Kidney (tissue), 14 donors: ENCODE results near the gene ZNF419. TPM values are rescaled to one million over a fixed set of nuclear protein-coding genes. Genes with fewer than 3 reads are reported as not detected.
A peak's percentile ranks its signal among the peaks of the same experiment; 100 is the strongest.

Experiments used
- DNase-seq, 5 donors: peaks; one replicate each; pipeline ENCODE4 v3.0.0-alpha.2; 2013 to 2020
- FAIRE-seq: peaks from 2 replicates; lab custom pipeline; 2012; peaks lifted over from hg19 to GRCh38; lab: Jason Lieb, UNC
- H3K27ac ChIP-seq, 2 donors: one replicate each; pipeline ENCODE4 v1.7.0; 2013; ENCODE audit warnings: low read depth in 2 of 2, low read length in 2 of 2, inconsistent platforms in 1 of 2
- H3K27me3 ChIP-seq: one replicate; pipeline ENCODE4 v1.7.1; 2013; ENCODE audit warnings: low read length, inconsistent platforms; ENCODE audit not compliant: control insufficient read depth, insufficient read depth
- H3K36me3 ChIP-seq, 3 donors: one replicate each; pipeline versions ENCODE4 v1.7.0 to v1.7.1; 2013; ENCODE audit warnings: low read length in 3 of 3, control low read depth in 1 of 3, inconsistent platforms in 1 of 3; ENCODE audit not compliant: insufficient read depth in 3 of 3, control insufficient read depth in 2 of 3
- H3K4me1 ChIP-seq, 3 donors: one replicate each; pipeline versions ENCODE4 v1.7.0 to v1.7.1; 2013; ENCODE audit warnings: low read length in 3 of 3, inconsistent platforms in 1 of 3, low read depth in 1 of 3; ENCODE audit not compliant: control insufficient read depth in 2 of 3, insufficient read depth in 2 of 3
- H3K4me3 ChIP-seq, 3 donors: one replicate each; pipeline versions ENCODE4 v1.7.0 to v1.8.1; 2013; ENCODE audit warnings: low read length in 3 of 3, control low read depth in 1 of 3, inconsistent platforms in 1 of 3
- H3K9ac ChIP-seq, 3 donors: one replicate each; pipeline versions ENCODE4 v1.7.0 to v1.7.1; 2013; ENCODE audit warnings: low read length in 3 of 3, control low read depth in 1 of 3, inconsistent platforms in 1 of 3
- H3K9me3 ChIP-seq, 3 donors: one replicate each; pipeline versions ENCODE4 v1.7.0 to v1.7.1; 2013; ENCODE audit warnings: low read length in 3 of 3, control low read depth in 1 of 3, inconsistent platforms in 1 of 3; ENCODE audit not compliant: control insufficient read depth in 2 of 3, insufficient read depth in 1 of 3
- intact Hi-C: fragments of 100-400 bp; cut with DNase I; formaldehyde crosslinking; loops from one replicate; pipeline ENCODE4 v1.11.1; 2022
- polyA plus RNA-seq: library from polyadenylated mRNA; stranded (reverse); fragments of 350-450 nt; fragmentation: Illumina TruSeq; extraction: RNeasy Lipid Tissue Mini Kit (QIAGEN cat#74804); gene quantifications from one replicate; pipeline ENCODE4 v1.2.3, GENCODE V29; 2014; ENCODE audit warnings: low read depth, low replicate concordance; ENCODE audit not compliant: insufficient read depth
- total RNA-seq: library from RNA; stranded (reverse); fragmentation: NEBNext Ultra II Directional; extraction: Animal tissue kit (Norgen Biotek cat#: 25700); gene quantifications from one replicate; pipeline ENCODE4 v1.2.1, GENCODE V29; 2021
- TF ChIP-seq, protein P1 (sequence below): IDR thresholded peaks from 3 replicates; pipeline ENCODE4 v1.5.1; 2012; ENCODE audit warnings: mild to moderate bottlenecking, moderate library complexity, borderline replicate concordance; ENCODE audit not compliant: insufficient read depth; ENCODE audit errors: extremely low read depth
- donor health status: control.
- donor health status: control.
- donor health status: control.
- donor health status: control.
- donor health status: control.
- donor health status: DM: yes; HTN: yes; CAD: no.
- donor health status: Normal renal cell carcinoma (clear cell type).

ZNF419 gene
- total and polyA plus RNA-seq, 2 donors from 2014 or later: 5.7 to 15.4 TPM

GRCh38 chr19:57527136-57527881 lies 39.8 kb downstream of the ZNF419 start, which contains the start of gene ZNF549:
Gene ZNF549, plus strand, starts transcription at chr19:57527356. Its CDS starts 218 bp downstream, at chr19:57527574.
- Histone ChIP-seq H3K4me1 (peaks cover 0 to 5% (median 0%) of the 10 kb centered on the region in 3 donors), H3K27ac (peak within 1 kb of the TSS; percentile 43 to 68), H3K4me3 (peak within 1 kb of the TSS; percentile 79 to 91 (median 85)), H3K9me3 (peaks cover 0 to 15% (median 8%) of the 10 kb centered on the region in 3 donors), H3K27me3 (no peaks in the 10 kb centered on the region), H3K36me3 (peaks cover 4 to 12% (median 5%) of the 10 kb centered on the region in 3 donors), H3K9ac (peak within 1 kb of the TSS; percentile 57 to 65 (median 61))
- DNase-seq (peak; percentile 92 to 97 (median 95)), FAIRE-seq (no peak)
- TF ChIP-seq, protein P1, sequence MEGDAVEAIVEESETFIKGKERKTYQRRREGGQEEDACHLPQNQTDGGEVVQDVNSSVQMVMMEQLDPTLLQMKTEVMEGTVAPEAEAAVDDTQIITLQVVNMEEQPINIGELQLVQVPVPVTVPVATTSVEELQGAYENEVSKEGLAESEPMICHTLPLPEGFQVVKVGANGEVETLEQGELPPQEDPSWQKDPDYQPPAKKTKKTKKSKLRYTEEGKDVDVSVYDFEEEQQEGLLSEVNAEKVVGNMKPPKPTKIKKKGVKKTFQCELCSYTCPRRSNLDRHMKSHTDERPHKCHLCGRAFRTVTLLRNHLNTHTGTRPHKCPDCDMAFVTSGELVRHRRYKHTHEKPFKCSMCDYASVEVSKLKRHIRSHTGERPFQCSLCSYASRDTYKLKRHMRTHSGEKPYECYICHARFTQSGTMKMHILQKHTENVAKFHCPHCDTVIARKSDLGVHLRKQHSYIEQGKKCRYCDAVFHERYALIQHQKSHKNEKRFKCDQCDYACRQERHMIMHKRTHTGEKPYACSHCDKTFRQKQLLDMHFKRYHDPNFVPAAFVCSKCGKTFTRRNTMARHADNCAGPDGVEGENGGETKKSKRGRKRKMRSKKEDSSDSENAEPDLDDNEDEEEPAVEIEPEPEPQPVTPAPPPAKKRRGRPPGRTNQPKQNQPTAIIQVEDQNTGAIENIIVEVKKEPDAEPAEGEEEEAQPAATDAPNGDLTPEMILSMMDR: no peak
- intact Hi-C loops: no loop called here

GRCh38 chr19:57537953-57538547 lies 50.5 kb downstream of the ZNF419 start:
- Histone ChIP-seq H3K36me3 (peaks cover 41 to 56% (median 53%) of the 10 kb centered on the region in 3 donors), H3K4me1 (no peaks in the 10 kb centered on the region)

More at GRCh38 chr19:57537953-57538547, 50.5 kb downstream of the ZNF419 start:
- FAIRE-seq: no peak
- Histone ChIP-seq H3K9ac (no peak overlapping the region), H3K9me3 (peaks cover 9 to 95% (median 70%) of the 10 kb centered on the region in 3 donors), H3K4me3 (peak overlapping the region in 2 of 3 donors; percentile 1 to 9), H3K27ac (no peak overlapping the region), H3K27me3 (no peaks in the 10 kb centered on the region)
- TF ChIP-seq, protein P1: no peak
- intact Hi-C loops: no loop called here
- no peak for DNase-seq

Other genes with a start within 250 kb of the ZNF419 start
- 17.3 TPM for gene ZNF805, start 247.1 kb upstream of the ZNF419 start, total RNA-seq
- gene ZNF805, start 247.1 kb upstream of the ZNF419 start, polyA plus RNA-seq: 0.82 TPM
- gene ZNF460, start 207.3 kb upstream of the ZNF419 start, total RNA-seq: 81.3 TPM
- 0.62 TPM for gene ZNF460, start 207.3 kb upstream of the ZNF419 start, polyA plus RNA-seq
- 10.2 TPM for gene ZNF543, start 167.3 kb upstream of the ZNF419 start, total RNA-seq
- 1.3 TPM for gene ZNF543, start 167.3 kb upstream of the ZNF419 start, polyA plus RNA-seq
- 13.8 TPM for gene ZNF304, start 136.5 kb upstream of the ZNF419 start, total RNA-seq
- gene ZNF304, start 136.5 kb upstream of the ZNF419 start, polyA plus RNA-seq: 3.3 TPM
- 9.4 TPM for gene TRAPPC2B, start 124.2 kb upstream of the ZNF419 start, total RNA-seq
- gene TRAPPC2B, start 124.2 kb upstream of the ZNF419 start, polyA plus RNA-seq: 22.0 TPM
- gene ZNF547, start 124.2 kb upstream of the ZNF419 start, total RNA-seq: 4.1 TPM
- 1.3 TPM for gene ZNF547, start 124.2 kb upstream of the ZNF419 start, polyA plus RNA-seq
- 26.1 TPM for gene ZNF548, start 97.9 kb upstream of the ZNF419 start, total RNA-seq
- 4.7 TPM for gene ZNF548, start 97.9 kb upstream of the ZNF419 start, polyA plus RNA-seq
- gene ZNF17, start 76.6 kb upstream of the ZNF419 start, total RNA-seq: 17.7 TPM
- 3.6 TPM for gene ZNF17, start 76.6 kb upstream of the ZNF419 start, polyA plus RNA-seq
- 14.2 TPM for gene ZNF749, start 52.4 kb upstream of the ZNF419 start, total RNA-seq
- gene ZNF749, start 52.4 kb upstream of the ZNF419 start, polyA plus RNA-seq: 9.9 TPM
- 1.7 TPM for gene VN1R1, start 30.6 kb upstream of the ZNF419 start, total RNA-seq
- 0.41 TPM for gene VN1R1, start 30.6 kb upstream of the ZNF419 start, polyA plus RNA-seq
- 20.0 TPM for gene ZNF772, start 10.2 kb upstream of the ZNF419 start, total RNA-seq
- gene ZNF772, start 10.2 kb upstream of the ZNF419 start, polyA plus RNA-seq: 3.1 TPM
- 12.1 TPM for gene ZNF773, start 12.2 kb downstream of the ZNF419 start, total RNA-seq
- 3.4 TPM for gene ZNF773, start 12.2 kb downstream of the ZNF419 start, polyA plus RNA-seq
- gene ZNF549, start 39.6 kb downstream of the ZNF419 start, total RNA-seq: 8.7 TPM
- gene ZNF549, start 39.6 kb downstream of the ZNF419 start, polyA plus RNA-seq: 2.4 TPM
- gene ZNF550, start 72.1 kb downstream of the ZNF419 start, total RNA-seq: 15.1 TPM
- 2.5 TPM for gene ZNF550, start 72.1 kb downstream of the ZNF419 start, polyA plus RNA-seq
- 8.0 TPM for gene ZNF416, start 91.2 kb downstream of the ZNF419 start, total RNA-seq
- 3.5 TPM for gene ZNF416, start 91.2 kb downstream of the ZNF419 start, polyA plus RNA-seq
- 9.3 TPM for gene ZIK1, start 96.4 kb downstream of the ZNF419 start, total RNA-seq
- 3.1 TPM for gene ZIK1, start 96.4 kb downstream of the ZNF419 start, polyA plus RNA-seq
- gene ZNF530, start 112.1 kb downstream of the ZNF419 start, total RNA-seq: 3.5 TPM
- 1.1 TPM for gene ZNF530, start 112.1 kb downstream of the ZNF419 start, polyA plus RNA-seq
- 25.4 TPM for gene ZNF134, start 126.5 kb downstream of the ZNF419 start, total RNA-seq
- gene ZNF134, start 126.5 kb downstream of the ZNF419 start, polyA plus RNA-seq: 5.8 TPM
- gene ZNF211, start 145.4 kb downstream of the ZNF419 start, total RNA-seq: 19.6 TPM
- gene ZNF211, start 145.4 kb downstream of the ZNF419 start, polyA plus RNA-seq: 9.1 TPM
- not detected for gene ZSCAN4, start 181.2 kb downstream of the ZNF419 start, total RNA-seq
- not detected for gene ZSCAN4, start 181.2 kb downstream of the ZNF419 start, polyA plus RNA-seq
- gene ZNF551, start 194.2 kb downstream of the ZNF419 start, total RNA-seq: 13.9 TPM
- 1.3 TPM for gene ZNF551, start 194.2 kb downstream of the ZNF419 start, polyA plus RNA-seq
- 11.1 TPM for gene ZNF154, start 221.5 kb downstream of the ZNF419 start, total RNA-seq
- 2.2 TPM for gene ZNF154, start 221.5 kb downstream of the ZNF419 start, polyA plus RNA-seq
- 16.5 TPM for gene ZNF671, start 239.9 kb downstream of the ZNF419 start, total RNA-seq
- 10.1 TPM for gene ZNF671, start 239.9 kb downstream of the ZNF419 start, polyA plus RNA-seq